PFSK-1 (cell line): Measurements from ENCODE around the gene JAKMIP1.

ENCODE experiments used
- FOXP2 ChIP-seq: optimal IDR thresholded peaks from 2 replicates; pipeline ENCODE3; 2011; ENCODE audit warnings: borderline replicate concordance, control low read depth, inconsistent platforms; ENCODE audit not compliant: insufficient read depth; ENCODE audit errors: extremely low read length, extremely low read depth
- POLR2AphosphoS5 ChIP-seq: IDR thresholded peaks from 2 replicates; pipeline ENCODE4 v1.6.1; 2012; ENCODE audit warnings: low read depth, mild to moderate bottlenecking, control low read depth, low read length, moderate library complexity
- REST ChIP-seq, 2 experiments: IDR thresholded peaks; 2 replicates each; pipeline versions ENCODE4 v1.6.1 to v1.8.0; 2011 to 2012; ENCODE audit warnings: low read depth in 2 of 2, low read length in 2 of 2, control low read depth in 1 of 2, inconsistent platforms in 1 of 2, mild to moderate bottlenecking in 1 of 2, moderate library complexity in 1 of 2; ENCODE audit not compliant: insufficient read depth in 1 of 2
- SIN3A ChIP-seq: IDR thresholded peaks from 2 replicates; pipeline ENCODE4 v1.6.1; 2012; ENCODE audit warnings: mild to moderate bottlenecking, low read length, moderate library complexity, borderline replicate concordance; ENCODE audit not compliant: insufficient read depth
- TAF1 ChIP-seq: IDR thresholded peaks from 2 replicates; pipeline ENCODE4 v1.6.1; 2012; ENCODE audit warnings: low read length, control low read depth, borderline replicate concordance; ENCODE audit not compliant: insufficient read depth

- no peak for TF ChIP-seq TAF1
- TF ChIP-seq POLR2AphosphoS5 = no peak
- no peak for TF ChIP-seq REST (IDR thresholded peaks at IDR 0.05; ENCODE audit: insufficient read depth in 1 of 2, low read depth in 2 of 2, low read length in 2 of 2)
- TF ChIP-seq FOXP2 = no peak
- no peak for TF ChIP-seq SIN3A
Observed at GRCh38 chr4:6179362-6179761, 21.0 kb downstream of the JAKMIP1 start.
